ENCODE data around the gene PRKN.

DNA sequence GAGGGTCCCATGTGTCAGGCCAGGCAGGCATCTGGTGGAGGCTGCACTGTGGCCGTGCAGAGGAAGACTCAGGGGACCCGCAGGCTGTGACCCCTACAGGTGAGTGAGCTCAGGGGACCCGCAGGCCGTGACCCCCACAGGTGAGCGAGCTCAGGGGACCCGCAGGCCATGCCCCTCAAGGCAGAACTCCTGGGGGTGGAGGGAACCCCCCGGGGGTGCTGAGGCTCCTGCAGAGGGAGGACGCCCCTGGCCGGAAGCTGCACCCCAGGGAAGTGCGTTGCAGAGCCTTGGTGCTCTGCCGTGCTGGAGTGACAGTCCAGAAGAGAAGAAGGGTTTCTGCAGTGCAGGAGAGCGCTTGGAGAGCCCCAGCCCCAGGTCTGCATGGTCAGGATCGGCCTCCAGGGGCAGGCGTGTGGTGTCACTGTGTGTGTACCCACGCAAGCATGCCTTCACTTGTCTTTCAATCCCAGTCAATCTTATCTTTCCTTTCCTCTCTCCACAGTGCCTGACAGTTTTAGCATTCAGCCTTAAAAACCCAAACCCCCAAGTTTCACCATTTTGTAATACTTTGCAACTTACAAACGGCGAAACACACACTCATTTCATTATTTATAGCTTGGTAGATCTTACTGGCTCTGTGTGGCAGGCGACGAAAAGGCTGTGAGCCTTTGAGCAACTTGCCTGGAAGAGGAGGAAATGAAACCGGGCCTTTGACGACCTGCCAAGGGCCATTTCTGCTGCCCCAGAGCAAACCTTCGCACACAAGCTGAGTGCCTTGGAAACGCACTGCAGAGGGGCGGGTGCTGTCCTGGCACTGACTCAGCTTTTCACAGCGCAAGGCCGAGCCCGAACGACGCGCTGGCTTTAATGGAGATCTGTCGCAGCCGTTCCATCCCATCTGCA is 1352.3 kb downstream of the PRKN start:
- TF ChIP-seq POLR2A (IDR thresholded peaks at IDR 0.05; ENCODE audit: low read length) = no peak
- TF ChIP-seq GATA1 (IDR thresholded peaks at IDR 0.05; ENCODE audit: low read depth, low read length) = no peak
